HCT116 (cell line): Measurements from ENCODE around the gene MAP1LC3B. TPM values are rescaled to one million over a fixed set of nuclear protein-coding genes. Genes with fewer than 3 reads are reported as not detected.
A peak's percentile ranks its signal among the peaks of the same experiment; 100 is the strongest.

Experiments used
- ATAC-seq: fragments of 200-7000 bp; cut with Tn5 transposase; 2 replicates; pipeline ENCODE4 v1.9.1; 2020; ENCODE audit warnings: mild to moderate bottlenecking, moderate library complexity
- BruUV-seq: library from RNA; stranded (reverse); fragments of 400-500 nt; replicated peaks from 2 replicates; lab custom pipeline; 2021; lab: Mats Ljungman, UMichigan
- CTCF ChIA-PET: fragments of 300-600 bp; sonication (Branson Sonifier 250); formaldehyde crosslinking; loops from one replicate; lab custom pipeline; 2021; ENCODE audit warnings: antibody characterized with exemption; lab: Charles Lee
- POLR2A ChIA-PET: fragments of 300-600, 350-600 bp; sonication (Branson Sonifier 250); formaldehyde crosslinking; loops from one replicate; lab custom pipeline; 2021; ENCODE audit warnings: antibody characterized with exemption; lab: Charles Lee
- RAD21 ChIA-PET, 2 experiments: fragments of 300-600 bp; sonication (Branson Sonifier 250); formaldehyde crosslinking; loops; one replicate each; lab custom pipeline; 2023; ENCODE audit warnings: low total read pairs in 2 of 2; ENCODE audit not compliant: uncharacterized antibody in 2 of 2, unreplicated experiment in 2 of 2, low non-redundant PET in 1 of 2; lab: Charles Lee
- DNase-seq: peaks from one replicate; pipeline ENCODE4 v3.0.0-alpha.2; 2010; ENCODE audit warnings: low read depth, low spot score
- H2AFZ ChIP-seq: fragments of 200-600 bp; shearing (Covaris generic), sonication (generic); 2 replicates; pipeline ENCODE4 v1.6.1; 2017; ENCODE audit warnings: low read depth, mixed run types, mixed read lengths, antibody characterized with exemption, low read length; ENCODE audit not compliant: poor library complexity, severe bottlenecking
- H3K27ac ChIP-seq: 2 replicates; pipeline ENCODE4 v1.5.1; 2012; ENCODE audit warnings: low read depth, low read length
- H3K27me3 ChIP-seq: fragments of 200-600 bp; sonication (generic); 2 replicates; pipeline ENCODE4 v1.6.1; 2016; ENCODE audit warnings: mixed run types, low read length, mixed read lengths; ENCODE audit not compliant: insufficient read depth
- H3K36me3 ChIP-seq, 2 experiments: fragments of 200-500 bp in 1 of 2; fragments of 200-600 bp in 1 of 2; sonication (Bioruptor generic) in 1 of 2; sonication (generic) in 1 of 2; 2 replicates each; pipeline versions ENCODE4 v1.5.1 to v1.6.1; 2014 to 2016; ENCODE audit warnings: low read length in 2 of 2, inconsistent platforms in 1 of 2, mixed read lengths in 1 of 2, mixed run types in 1 of 2; ENCODE audit not compliant: insufficient read depth in 2 of 2, control insufficient read depth in 1 of 2
- H3K4me1 ChIP-seq, 2 experiments: fragments of 200-600 bp in 1 of 2; sonication (generic) in 1 of 2; 2 replicates each; pipeline versions ENCODE4 v1.5.1 to v1.6.1; 2012 to 2017; ENCODE audit warnings: low read length in 2 of 2, inconsistent platforms in 1 of 2, mild to moderate bottlenecking in 1 of 2, mixed read lengths in 1 of 2, mixed run types in 1 of 2, moderate library complexity in 1 of 2; ENCODE audit not compliant: insufficient read depth in 2 of 2, control insufficient read depth in 1 of 2
- H3K4me2 ChIP-seq: fragments of 200-600 bp; sonication (generic); 2 replicates; pipeline ENCODE4 v1.6.1; 2017; ENCODE audit warnings: mixed run types, low read length, mixed read lengths
- H3K4me3 ChIP-seq, 2 experiments: fragments of 200-600 bp in 1 of 2; sonication (generic) in 1 of 2; replicated peaks in 1 of 2; 2 replicates each; pipeline ENCODE4 v1.5.1; 2011 to 2016; ENCODE audit warnings: low read length in 2 of 2, control low read depth in 1 of 2, low read depth in 1 of 2, mild to moderate bottlenecking in 1 of 2, mixed read lengths in 1 of 2, mixed run types in 1 of 2
- H3K79me2 ChIP-seq: fragments of 200-600 bp; sonication (generic); 2 replicates; pipeline ENCODE4 v1.6.1; 2017; ENCODE audit warnings: mild to moderate bottlenecking, mixed run types, low read length, moderate library complexity, mixed read lengths; ENCODE audit not compliant: insufficient read depth
- H3K9ac ChIP-seq: fragments of 200-600 bp; sonication (generic); 2 replicates; pipeline ENCODE4 v1.6.1; 2016; ENCODE audit warnings: low read length, mixed read lengths
- H3K9me2 ChIP-seq: fragments of 200-600 bp; sonication (generic), shearing (Covaris generic); 2 replicates; pipeline ENCODE4 v1.6.1; 2017; ENCODE audit warnings: mixed run types, mild to moderate bottlenecking, moderate library complexity; ENCODE audit not compliant: insufficient read depth
- H3K9me3 ChIP-seq, 2 experiments: fragments of 200-500 bp in 1 of 2; fragments of 200-600 bp in 1 of 2; sonication (Bioruptor generic) in 1 of 2; sonication (generic) in 1 of 2; 2 replicates each; pipeline ENCODE4 v1.6.1; 2014 to 2017; ENCODE audit warnings: low read length in 2 of 2, mixed read lengths in 2 of 2, inconsistent platforms in 1 of 2, low read depth in 1 of 2, mild to moderate bottlenecking in 1 of 2, mixed run types in 1 of 2, moderate library complexity in 1 of 2; ENCODE audit not compliant: control insufficient read depth in 1 of 2, insufficient read depth in 1 of 2
- H4K20me1 ChIP-seq: fragments of 200-600 bp; sonication (generic), shearing (Covaris generic); 2 replicates; pipeline ENCODE4 v1.6.1; 2017; ENCODE audit warnings: mixed run types, mild to moderate bottlenecking, moderate library complexity; ENCODE audit not compliant: insufficient read depth
- CBX3 ChIP-seq: IDR thresholded peaks from 2 replicates; pipeline ENCODE4 v1.6.1; 2012; ENCODE audit warnings: low read depth
- CEBPB ChIP-seq: IDR thresholded peaks from 2 replicates; pipeline ENCODE4 v1.6.1; 2012; ENCODE audit warnings: low read depth
- CTCF ChIP-seq, 3 experiments: fragments of 200-600 bp in 1 of 3; sonication (generic) in 1 of 3; IDR thresholded peaks in 2 of 3; conservative IDR thresholded peaks in 1 of 3; 2 replicates each; pipeline ENCODE4 v1.5.1; 2012 to 2017; ENCODE audit warnings: low read depth in 2 of 3, low read length in 2 of 3, antibody characterized with exemption in 1 of 3, borderline replicate concordance in 1 of 3, control low read depth in 1 of 3, mild to moderate bottlenecking in 1 of 3, mixed read lengths in 1 of 3, mixed run types in 1 of 3, moderate library complexity in 1 of 3; ENCODE audit not compliant: insufficient read depth in 1 of 3
- POLR2A ChIP-seq: IDR thresholded peaks from 2 replicates; pipeline ENCODE4 v1.7.0; 2011; ENCODE audit warnings: borderline replicate concordance; ENCODE audit not compliant: insufficient read depth, insufficient read length; ENCODE audit errors: extremely low read depth
- RAD21 ChIP-seq: IDR thresholded peaks from 2 replicates; pipeline ENCODE4 v1.6.1; 2012; ENCODE audit warnings: low read depth, mild to moderate bottlenecking
- YY1 ChIP-seq: IDR thresholded peaks from 2 replicates; pipeline ENCODE4 v1.6.1; 2011; ENCODE audit warnings: low read length, low read depth, moderate library complexity, mild to moderate bottlenecking; ENCODE audit not compliant: insufficient replicate concordance; ENCODE audit errors: extremely low read depth
- ZBTB33 ChIP-seq: IDR thresholded peaks from 2 replicates; pipeline ENCODE4 v1.6.1; 2011; ENCODE audit warnings: mild to moderate bottlenecking, low read length, moderate library complexity; ENCODE audit not compliant: insufficient replicate concordance; ENCODE audit errors: extremely low read depth
- intact Hi-C: fragments of 100-400 bp; cut with micrococcal nuclease; formaldehyde crosslinking; loops from 2 replicates; pipeline ENCODE4 v1.10.0; 2022
- total RNA-seq: library from RNA; stranded (reverse); gene quantifications from one replicate; pipeline ENCODE4 v1.2.1, GENCODE V29; 2021; ENCODE audit not compliant: unreplicated experiment

The MAP1LC3B gene
- total RNA-seq, 1 experiment from 2014 or later = 93.8 TPM

- TF ChIP-seq RAD21 (no peak), ZBTB33 (peak; percentile 46)
- TF ChIP-seq, all 23 proteins: peak for 5
Observed at GRCh38 chr16:87391950-87392820, at the start of gene MAP1LC3B (continued).

GRCh38 chr16:87342504-87342903 is 49.6 kb upstream of the MAP1LC3B start:
- no peaks in the 10 kb centered on the region for H3K27me3 ChIP-seq
- ChIA-PET CTCF (no interaction called here), POLR2A (no interaction called here), RAD21 (no interaction called here)
- no peak overlapping the region for H3K4me3 ChIP-seq
- no peak overlapping the region for H3K27ac ChIP-seq
- H3K9me2 ChIP-seq = no peaks in the 10 kb centered on the region
- ATAC-seq (no peak), DNase-seq (no peak)
- H3K4me2 ChIP-seq = no peak overlapping the region
- no peaks in the 10 kb centered on the region for H3K9me3 ChIP-seq
- no peaks in the 10 kb centered on the region; a peak in 1 of 4 replicates for H3K4me1 ChIP-seq
- H4K20me1 ChIP-seq = no peaks in the 10 kb centered on the region
- TF ChIP-seq YY1 (no peak), CTCF (IDR thresholded peaks at IDR 0.05 in 2 of 3, conservative IDR thresholded peaks at IDR 0.05 in 1 of 3; ENCODE audit: borderline replicate concordance in 1 of 3, insufficient read depth in 1 of 3, low read depth in 2 of 3, low read length in 2 of 3) (no peak), POLR2A (no peak), CEBPB (no peak), CBX3 (no peak), RAD21 (no peak)
- H3K79me2 ChIP-seq = peaks cover 10% of the 10 kb centered on the region; the same call in 1 of the 2 replicates
- peaks cover 18 to 41% of the 10 kb centered on the region in 2 experiments; a peak in 3 of 4 replicates for H3K36me3 ChIP-seq
- no peak overlapping the region for H2AFZ ChIP-seq
- intact Hi-C loops = no loop called here
- H3K9ac ChIP-seq = no peak overlapping the region
- BruUV-seq = no TSS peak
